ENCODE data around the gene PACSIN2. TPM values are rescaled to one million over a fixed set of nuclear protein-coding genes. Genes with fewer than 3 reads are reported as not detected.

The PACSIN2 gene
- polyA plus RNA-seq, 5 donors: 57.4 to 68.7 (median 66.4) TPM

DNA sequence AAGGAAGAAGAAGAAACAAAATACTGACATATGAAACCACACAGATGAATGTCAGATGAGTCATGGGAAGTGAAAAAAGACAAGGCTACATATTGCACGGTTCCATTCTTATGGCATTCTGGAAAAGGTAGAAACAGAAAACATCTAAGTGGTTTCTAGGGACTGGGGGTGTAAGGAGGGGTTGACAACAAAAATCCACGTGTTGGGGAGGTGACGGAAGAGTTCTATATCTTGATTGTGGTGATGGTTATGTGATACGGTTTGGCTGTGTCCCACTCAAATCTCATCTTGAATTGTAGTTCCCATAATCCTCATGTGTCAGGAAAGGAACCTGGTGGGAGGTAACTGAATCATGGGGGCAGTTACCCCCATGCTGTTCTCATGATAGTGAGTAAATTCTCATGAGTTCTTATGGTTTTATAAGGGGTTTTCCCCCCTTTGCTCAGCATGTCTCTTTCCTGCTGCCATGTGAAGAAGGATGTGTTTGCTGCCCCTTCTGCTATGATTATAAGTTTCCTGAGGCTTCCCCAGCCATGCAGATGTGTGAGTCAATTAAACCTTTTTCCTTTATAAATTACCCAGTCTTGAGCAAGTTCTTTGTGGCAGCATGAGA is 151.5 kb downstream of the PACSIN2 start:
- DNase-seq: no peak

GRCh38 chr22:42862045-42862734 is 152.8 kb downstream of the PACSIN2 start:
- no peak for DNase-seq

- DNase-seq: no peak
Measured at GRCh38 chr22:42860968-42861367, 154.0 kb downstream of the PACSIN2 start.

- DNase-seq: no peak
Measured at GRCh38 chr22:42857845-42858481, 157.0 kb downstream of the PACSIN2 start.

GRCh38 chr22:42856865-42857704 is 157.9 kb downstream of the PACSIN2 start, which contains the start of gene ARFGAP3:
TSS of gene ARFGAP3 (minus strand) at chr22:42857273. CDS start at chr22:42857182, 91 bp downstream.
- DNase-seq: peak; percentile 96

DNA sequence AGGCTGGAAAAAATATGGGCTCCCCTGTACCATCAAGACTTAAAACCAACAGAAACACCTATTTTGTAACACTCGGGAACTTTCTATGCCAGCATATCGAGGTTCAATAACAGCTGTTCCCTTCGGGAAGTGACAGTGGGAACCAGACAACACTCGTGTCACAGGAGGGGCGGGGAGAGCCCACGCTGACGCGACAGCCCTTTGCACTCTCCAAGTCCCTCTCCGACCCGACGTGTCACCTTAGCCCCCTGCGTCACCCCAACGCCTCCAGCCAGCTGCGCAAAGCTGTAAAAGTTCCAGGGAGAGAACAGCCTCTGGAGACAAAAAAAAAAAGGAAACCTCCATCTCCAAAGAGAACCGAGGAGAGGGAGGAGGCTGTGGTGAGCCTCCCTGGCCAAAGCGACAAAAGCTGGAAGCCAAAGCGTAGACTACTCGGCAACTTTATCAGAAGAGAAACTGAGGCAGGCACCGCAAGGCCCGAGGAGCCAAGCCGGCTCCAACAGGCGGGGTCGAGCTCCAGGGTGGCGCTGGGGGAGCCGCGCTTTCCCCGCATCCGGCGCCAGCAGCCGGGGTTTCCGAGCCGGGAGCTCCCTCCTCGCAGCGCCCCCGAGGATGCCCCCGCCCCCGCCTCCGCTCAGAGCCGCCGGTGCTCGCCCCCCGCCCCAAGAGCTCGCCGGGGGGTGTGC is 158.6 kb downstream of the PACSIN2 start:
- DNase-seq: peak; percentile 51 to 52

- DNase-seq: no peak
Measured at GRCh38 chr22:42855721-42856120, 159.2 kb downstream of the PACSIN2 start.

DNA sequence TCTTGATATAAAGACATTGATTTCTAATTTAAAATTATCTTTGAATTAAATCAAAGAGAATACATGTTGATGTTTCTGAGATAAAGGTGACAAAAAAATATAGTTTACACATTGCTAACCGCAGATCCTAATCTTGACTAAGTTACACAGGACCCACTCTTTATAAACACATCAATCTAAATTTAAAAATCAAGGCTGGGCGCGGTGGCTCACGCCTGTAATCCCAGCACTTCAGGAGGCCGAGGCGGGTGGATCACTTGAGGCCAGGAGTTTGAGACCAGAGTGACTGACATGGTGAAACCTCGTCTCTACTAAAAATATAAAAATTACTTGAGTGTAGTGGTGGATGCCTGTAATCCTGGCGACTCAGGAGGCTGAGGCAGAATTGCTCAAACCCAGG is 159.7 kb downstream of the PACSIN2 start:
- no peak for DNase-seq

GRCh38 chr22:42848941-42849550 is 165.9 kb downstream of the PACSIN2 start:
- DNase-seq: no peak

- no peak for DNase-seq
Measured at GRCh38 chr22:42847110-42847509, 167.8 kb downstream of the PACSIN2 start.

DNA sequence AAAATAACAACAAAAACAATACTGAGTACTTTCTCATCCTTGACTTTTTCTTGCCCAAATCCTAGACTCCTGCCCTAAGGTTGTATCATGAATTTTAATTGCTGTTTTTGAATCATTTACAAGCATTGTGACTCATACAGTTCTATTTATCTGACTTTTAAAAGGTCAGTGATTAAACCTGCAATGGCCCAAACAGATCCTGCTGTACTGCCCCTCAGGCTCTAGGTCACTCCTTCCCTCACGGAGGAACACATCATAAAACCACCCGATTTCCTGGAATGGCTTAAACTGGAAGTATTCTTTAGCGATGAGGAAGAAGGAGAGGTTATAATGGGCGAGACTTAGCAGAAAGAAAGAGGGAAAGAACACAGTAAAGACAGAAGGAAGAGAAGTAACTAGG is 170.2 kb downstream of the PACSIN2 start:
- DNase-seq: no peak

DNA sequence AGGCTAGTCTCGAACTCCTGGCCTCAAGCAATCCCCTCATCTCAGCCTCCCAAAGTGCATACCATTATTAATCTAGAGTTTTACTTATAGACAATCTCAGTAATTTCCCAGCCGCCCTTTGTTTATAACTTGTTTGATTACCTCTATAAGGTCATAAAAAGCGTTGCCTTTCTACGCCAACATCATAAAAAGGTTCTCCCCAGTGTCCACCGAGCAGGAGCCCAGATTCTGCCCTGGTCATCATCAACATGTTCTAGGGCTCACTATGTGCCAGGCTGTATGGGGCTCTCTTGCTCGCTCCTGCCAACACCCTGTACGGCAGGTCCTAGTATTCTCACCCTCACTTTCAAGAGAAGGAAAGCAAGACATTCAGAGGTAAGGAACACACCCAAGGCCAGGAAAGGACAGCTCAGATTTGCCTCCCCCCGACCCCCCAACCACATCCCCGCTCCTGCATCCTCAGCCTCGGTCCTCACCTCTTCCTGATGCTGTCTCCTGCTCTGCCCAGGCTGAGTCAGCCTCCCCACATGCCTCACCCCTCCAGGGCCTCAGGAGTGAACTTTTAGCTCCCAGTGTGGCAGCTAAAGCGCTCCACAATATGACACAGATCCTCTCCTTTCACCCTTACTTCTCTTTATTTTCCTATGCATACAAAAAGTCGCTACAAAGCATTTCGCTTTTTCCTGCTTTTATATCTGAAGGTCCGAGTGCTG is 172.1 kb downstream of the PACSIN2 start:
- no peak for DNase-seq

DNA sequence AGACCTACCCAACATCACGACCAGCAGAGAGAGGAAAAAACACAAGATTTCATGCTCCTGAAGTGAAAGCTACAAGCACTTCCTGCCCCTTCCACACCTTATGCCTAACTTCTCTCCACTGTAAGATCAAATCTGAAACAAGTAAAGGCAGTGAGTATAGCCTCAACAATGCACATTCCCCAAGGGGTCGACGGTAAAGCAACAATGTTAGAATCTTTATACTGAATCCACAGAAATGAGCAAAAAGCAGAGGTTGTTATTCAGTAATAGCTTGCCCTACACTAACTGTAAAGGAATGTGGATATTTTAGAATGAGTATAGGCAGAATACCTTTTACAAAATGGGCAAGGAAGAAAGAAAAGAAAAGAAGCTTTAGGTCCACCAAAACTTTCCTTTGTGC is 173.5 kb downstream of the PACSIN2 start:
- no peak for DNase-seq

DNA sequence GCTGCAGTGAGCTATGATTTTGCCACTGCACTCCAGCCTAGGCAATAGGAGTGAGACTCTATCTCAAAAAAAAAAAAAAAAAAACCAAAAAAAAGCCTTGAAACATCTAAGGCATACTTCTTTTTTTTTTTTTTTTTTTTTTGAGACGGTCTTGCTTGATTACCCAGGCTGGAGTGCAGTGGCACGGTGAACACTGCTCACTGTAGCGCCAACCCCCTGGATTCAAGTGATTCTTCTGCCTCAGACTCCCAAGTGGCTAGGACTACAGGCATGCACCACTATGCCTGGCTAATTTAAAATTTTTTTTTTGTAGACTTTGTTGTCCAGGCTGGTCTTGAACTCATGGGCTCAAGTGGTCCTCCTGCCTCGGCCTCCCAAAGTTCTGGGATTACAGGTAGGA is 177.4 kb downstream of the PACSIN2 start:
- no peak for DNase-seq

DNA sequence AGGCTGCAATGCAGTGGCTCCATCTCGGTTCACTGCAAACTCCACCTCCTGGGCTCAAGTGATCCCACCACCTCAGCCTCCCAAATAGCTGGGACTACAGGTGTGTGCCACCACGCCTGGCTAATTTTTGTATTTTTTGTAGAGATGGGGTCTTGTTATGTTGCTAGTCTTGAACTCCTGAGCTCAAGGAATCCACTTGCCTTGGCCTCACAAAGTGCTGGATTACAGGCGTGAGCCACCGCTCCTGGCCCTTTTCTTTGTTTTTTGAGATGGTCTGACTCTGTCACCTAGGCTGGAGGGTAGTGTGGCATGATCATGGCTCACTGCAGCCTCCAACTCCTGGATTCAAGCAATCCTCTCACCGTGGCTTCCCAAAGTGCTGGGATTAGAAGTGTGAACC is 178.9 kb downstream of the PACSIN2 start:
- DNase-seq: no peak

DNA sequence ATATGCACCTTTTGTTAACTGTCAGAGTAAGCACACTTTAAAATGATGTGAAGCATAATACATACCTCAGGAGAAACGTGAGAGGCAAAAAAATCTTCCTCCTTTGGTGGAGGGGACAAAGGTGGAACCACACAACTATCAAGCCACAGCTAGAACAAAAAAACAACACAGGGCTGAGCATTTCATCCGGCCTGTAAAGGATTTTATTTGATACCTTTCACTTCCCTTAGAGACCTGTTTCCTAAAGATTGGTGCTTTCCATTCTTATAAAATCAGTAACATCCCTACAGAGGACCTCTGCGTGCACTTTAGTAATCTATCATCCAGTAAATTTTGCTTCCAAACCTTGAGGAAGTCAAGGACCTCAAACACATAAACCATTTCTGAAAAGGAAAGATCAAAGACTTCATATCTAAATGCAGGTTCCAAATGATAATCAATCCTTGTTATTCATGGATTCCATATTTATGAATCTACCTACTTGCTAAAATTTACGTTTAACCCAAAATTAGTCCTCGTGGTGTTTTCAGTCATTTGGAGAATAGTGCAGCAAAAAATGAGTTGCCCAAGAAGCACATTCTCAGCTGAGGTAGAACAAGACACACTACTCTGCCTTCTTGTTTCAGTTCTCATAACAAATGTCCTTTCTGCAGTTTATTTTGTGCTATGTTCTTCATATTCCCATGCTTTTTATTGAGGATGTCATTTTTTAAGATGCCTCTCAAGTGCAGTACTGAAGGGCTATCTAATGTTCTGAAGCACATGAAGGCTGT is 180.6 kb downstream of the PACSIN2 start:
- DNase-seq: no peak

- DNase-seq: no peak
Measured at GRCh38 chr22:42833104-42833503, 181.8 kb downstream of the PACSIN2 start.

DNA sequence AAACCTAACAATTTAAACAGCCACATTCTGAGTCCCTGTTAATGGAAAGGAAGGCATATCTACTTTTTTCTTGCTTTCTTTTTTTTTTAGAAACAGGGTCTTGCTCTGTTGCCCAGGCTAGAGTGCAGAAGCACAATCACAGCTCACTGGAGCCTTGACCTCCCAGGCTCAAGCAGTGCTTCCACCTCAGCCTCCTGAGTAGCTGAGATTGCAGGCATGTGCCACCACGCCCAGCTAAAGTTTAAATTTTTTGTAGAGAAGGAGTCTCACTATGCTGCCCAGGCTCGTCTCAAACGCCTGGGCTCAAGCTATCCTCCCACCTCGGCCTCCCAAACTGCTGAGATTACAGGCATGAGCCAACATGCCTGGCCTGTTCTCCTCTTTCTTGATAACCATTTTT is 183.2 kb downstream of the PACSIN2 start:
- DNase-seq: no peak

DNA sequence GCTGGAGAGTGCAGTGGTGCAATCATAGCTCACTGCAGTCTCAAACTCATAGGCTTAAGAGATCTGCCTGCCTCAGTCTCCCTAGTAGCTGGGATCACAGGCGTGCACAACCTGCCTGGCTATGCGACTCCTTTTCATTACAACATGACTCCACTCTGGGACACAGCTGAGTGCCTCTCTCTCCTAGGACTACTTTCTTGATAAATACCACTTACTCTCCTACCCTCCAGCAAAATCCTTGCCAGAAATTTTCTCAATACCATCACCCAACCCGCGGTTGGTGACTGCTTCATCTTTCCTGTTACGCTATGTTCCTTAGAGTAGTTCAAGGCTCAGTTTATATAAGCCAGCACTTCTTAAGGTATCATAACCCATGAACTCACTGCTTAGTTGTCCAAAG is 184.8 kb downstream of the PACSIN2 start:
- no peak for DNase-seq

GRCh38 chr22:42829302-42829701 is 185.6 kb downstream of the PACSIN2 start:
- DNase-seq: no peak

Measured in right lung (tissue), 5 donors.